ENCODE data around the gene KIAA1217. TPM values are rescaled to one million over a fixed set of nuclear protein-coding genes. Genes with fewer than 3 reads are reported as not detected.
"Not testable (repeated sequence)": the region's sequence is repeated elsewhere in the genome, so short reads cannot be mapped to it uniquely, and the experiment has no call there.

The KIAA1217 gene
- total RNA-seq, 4 donors from 2014 or later, result 12.7 to 156 (median 34.8) TPM

DNA sequence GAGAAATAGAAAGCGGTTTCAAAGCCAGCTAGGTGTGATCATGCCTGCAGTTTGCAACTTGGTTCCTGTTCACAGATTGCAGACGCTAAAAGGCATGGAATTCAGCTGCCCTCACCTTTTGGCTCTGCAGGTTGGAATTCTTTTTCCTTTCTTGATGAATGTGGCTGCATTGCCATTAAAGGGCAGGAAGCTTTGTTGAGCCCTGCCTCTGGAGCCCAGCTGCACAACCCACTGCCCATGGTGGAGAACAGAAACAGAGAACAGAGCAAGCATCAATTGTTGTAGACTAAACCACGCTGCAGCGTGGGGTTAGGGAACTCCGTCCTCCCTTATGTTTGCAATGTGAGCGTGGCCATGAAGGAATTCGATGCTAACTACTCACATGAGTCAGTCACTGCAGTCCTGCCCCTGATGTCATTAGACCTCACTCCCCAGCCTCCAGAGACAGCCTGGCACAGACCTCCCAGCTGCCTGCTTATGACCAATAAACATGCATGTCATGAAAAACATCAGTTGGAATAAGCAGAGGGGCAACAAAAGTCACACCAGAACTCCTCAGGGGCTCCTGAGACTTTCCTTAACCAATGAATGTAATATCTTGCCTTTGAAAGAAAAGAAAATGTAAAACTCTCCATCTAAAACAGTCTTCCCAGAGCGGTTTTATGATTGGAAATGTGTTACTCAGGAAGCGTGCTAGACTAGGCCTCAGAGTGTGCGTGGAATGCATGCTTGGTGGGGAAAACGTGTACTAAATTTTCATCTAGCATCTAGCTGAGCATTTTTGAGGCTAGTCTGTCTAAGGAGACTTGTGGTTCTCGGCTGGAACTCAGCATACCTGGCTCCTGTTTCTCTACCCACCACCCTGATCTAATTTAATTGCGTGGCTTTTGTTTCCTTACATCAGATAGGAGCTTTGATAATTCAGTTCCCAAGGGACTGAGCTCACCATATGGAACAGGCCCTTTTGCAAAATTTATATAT, 232.2 kb downstream of the KIAA1217 start:
- ATAC-seq (ENCODE audit: low FRiP score) (no peak), DNase-seq (ENCODE audit: low spot score) (no peak)
- no peak for TF ChIP-seq CTCF (IDR thresholded peaks at IDR 0.05)

DNA sequence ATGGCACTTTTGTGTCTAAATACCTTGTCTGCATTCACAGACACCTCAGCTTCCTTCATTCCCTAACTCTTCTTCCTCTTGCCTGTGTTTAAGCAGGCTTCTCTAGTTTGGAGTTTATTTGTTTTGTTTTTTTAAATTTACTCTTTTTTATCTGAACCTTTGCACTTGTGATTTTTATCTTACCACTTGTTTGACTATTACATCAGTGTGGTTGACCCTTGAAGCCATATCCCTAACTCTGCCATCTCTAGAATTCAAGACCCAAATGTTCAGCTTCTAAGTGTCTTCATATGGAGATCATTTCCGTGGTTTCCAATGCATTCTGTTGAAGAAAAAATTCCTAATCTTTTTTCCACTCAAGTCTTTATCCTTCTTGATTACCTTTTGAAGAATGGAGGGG, 233.3 kb downstream of the KIAA1217 start:
- no peak for ATAC-seq (ENCODE audit: low FRiP score)
- TF ChIP-seq CTCF (IDR thresholded peaks at IDR 0.05), result no peak
- DNase-seq (ENCODE audit: low spot score), result no peak

- ATAC-seq (ENCODE audit: low FRiP score); DNase-seq (ENCODE audit: low spot score): not testable (repeated sequence)
Observed at GRCh38 chr10:24442641-24443174, 233.8 kb downstream of the KIAA1217 start.

- ATAC-seq (ENCODE audit: low FRiP score) (no peak), DNase-seq (ENCODE audit: low spot score) (no peak)
- TF ChIP-seq CTCF (IDR thresholded peaks at IDR 0.05), result no peak
Observed at GRCh38 chr10:24444337-24444736, 235.4 kb downstream of the KIAA1217 start.

GRCh38 chr10:24445958-24446357, 237.0 kb downstream of the KIAA1217 start:
- ATAC-seq (ENCODE audit: low FRiP score); DNase-seq (ENCODE audit: low spot score): not testable (repeated sequence)

- ATAC-seq (ENCODE audit: low FRiP score) (no peak), DNase-seq (ENCODE audit: low spot score) (no peak)
- no peak for TF ChIP-seq CTCF (IDR thresholded peaks at IDR 0.05)
Observed at GRCh38 chr10:24446739-24447138, 237.8 kb downstream of the KIAA1217 start.

DNA sequence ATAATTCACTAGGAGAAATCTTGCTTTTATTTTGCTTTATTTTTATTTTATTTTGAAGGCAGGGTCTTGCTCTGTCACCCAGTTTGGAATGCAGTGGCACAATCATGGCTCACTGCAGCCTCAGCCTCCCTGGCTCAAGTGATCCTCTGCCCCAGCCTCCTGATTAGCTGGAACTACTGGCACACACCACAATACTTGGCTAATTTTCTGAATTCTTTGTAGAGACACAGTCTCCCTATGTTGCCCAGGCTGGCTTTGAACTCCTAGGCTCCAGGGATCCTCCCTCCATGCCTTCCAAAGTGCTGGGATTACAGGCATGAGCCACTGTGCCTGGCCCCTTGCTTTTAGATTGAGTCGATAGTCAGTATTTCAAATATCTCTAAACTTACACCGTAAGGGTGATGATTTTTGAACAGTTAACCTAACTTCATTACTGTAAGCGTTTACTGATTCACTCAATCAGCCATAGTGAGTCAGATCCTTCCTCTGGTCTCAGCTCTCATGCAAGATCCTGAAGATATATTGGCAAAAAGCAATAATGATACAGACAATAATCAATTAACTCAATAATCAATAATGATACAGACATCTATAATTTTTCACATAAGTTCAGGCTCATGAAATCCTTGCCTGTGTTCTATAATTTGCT, 239.5 kb downstream of the KIAA1217 start:
- no peak for ATAC-seq (ENCODE audit: low FRiP score)
- no peak for TF ChIP-seq CTCF (IDR thresholded peaks at IDR 0.05)
- DNase-seq (ENCODE audit: low spot score), result no peak
